Fibroblast of skin of right biceps (primary cell): ENCODE data around the gene SPOUT1.

Source experiments
- DNase-seq: peaks from one replicate; pipeline ENCODE4 v3.0.0-alpha.2; 2013

SPOUT1 gene

DNA sequence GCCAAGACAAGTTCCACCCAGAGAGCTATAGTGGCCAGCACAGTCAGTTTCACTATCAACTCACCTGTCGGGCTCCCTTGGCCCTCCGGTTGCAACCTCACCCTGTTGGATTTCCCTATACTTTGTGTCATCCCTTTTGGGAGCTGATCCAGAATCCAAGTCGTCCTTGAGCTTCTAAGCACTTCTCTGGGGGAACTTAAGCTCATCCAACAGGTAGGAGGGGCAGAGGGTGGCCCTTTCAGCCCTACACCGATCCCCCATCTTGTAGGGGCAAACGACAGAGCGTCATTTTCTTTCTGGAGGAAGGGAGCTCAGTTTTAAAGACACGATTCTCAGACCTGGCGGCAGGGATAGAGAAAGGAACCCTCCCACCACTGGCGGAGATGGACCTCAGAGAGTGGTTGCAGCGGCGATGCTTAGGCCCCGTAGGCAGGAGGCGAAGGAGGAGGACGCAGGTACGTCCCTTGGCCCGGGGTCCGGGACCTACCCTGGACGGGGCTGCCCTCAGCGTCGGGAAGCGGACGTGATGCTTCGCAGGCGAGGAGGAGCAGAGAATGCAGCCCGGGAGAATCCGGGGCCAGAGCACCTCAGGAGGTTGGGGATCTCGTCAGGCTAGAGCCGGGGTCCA, 58.4 kb downstream of the SPOUT1 start:
- peak; percentile 5 for DNase-seq

DNA sequence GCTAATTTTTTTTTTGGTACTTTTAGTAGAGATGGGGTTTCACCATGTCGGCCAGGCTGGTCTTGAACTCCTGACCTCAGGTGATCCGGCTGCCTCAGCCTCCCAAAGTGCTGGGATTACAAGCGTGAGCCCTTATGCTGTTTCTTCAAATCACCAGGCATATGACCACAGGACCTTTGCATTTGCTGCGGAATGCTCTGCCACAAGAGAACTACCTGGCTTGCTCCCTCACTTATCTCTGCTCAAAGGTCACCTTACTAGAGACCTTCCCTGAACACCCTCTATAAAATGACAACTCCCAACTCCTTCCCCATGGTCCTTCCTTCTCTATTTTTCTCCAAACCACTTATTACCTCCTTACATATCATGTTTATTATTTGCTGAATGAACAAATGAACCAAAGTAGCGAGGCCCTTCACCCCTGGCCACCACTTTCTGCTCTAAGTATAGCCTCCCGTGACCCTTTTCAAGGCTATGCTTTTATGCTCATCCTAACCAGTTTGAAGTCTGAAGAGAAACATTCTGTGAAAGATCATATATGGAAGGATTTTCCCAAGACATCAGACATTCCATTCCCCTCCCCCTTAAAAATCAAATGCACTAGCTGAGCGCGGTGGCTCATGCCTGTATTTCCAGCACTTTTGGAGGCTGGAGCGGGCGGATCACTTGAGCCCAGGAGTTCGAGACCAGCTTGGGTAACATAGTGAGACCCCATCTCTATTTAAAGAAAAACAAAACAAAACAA, 59.1 kb downstream of the SPOUT1 start:
- DNase-seq: no peak
